ENCODE measurements around the gene GABRP.
"Not testable (repeated sequence)": the region's sequence is repeated elsewhere in the genome, so short reads cannot be mapped to it uniquely, and the experiment has no call there.

GABRP gene

DNA sequence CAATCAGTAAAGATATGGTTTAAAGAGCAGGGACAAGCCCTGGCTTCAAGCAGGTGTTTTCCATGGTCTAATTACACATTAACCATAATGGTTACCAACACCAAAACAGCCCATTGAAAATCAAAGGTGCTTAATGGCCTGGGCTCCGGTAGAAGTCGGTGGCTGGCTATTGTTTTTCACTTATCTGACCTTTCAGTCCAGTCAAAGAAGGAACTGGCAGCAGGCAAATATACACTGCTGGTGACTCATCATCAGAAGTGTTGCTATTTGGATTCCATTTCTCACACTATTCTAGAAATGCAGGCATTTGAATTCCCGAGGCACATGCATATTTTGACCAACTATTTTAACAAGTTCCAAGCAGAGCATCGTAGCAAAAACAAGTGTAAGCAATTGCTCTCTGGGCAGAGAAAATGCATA lies 26.3 kb upstream of the GABRP start:
- TF ChIP-seq, protein P1, sequence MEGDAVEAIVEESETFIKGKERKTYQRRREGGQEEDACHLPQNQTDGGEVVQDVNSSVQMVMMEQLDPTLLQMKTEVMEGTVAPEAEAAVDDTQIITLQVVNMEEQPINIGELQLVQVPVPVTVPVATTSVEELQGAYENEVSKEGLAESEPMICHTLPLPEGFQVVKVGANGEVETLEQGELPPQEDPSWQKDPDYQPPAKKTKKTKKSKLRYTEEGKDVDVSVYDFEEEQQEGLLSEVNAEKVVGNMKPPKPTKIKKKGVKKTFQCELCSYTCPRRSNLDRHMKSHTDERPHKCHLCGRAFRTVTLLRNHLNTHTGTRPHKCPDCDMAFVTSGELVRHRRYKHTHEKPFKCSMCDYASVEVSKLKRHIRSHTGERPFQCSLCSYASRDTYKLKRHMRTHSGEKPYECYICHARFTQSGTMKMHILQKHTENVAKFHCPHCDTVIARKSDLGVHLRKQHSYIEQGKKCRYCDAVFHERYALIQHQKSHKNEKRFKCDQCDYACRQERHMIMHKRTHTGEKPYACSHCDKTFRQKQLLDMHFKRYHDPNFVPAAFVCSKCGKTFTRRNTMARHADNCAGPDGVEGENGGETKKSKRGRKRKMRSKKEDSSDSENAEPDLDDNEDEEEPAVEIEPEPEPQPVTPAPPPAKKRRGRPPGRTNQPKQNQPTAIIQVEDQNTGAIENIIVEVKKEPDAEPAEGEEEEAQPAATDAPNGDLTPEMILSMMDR (IDR thresholded peaks at IDR 0.05; ENCODE audit: insufficient read depth, low read length, poor library complexity, severe bottlenecking), result no peak
- H3K27me3 ChIP-seq (replicated peaks; ENCODE audit: control insufficient read depth, insufficient read depth, low read length), result no peaks in the 10 kb centered on the region; the same call in 1 of the 2 replicates
- no peak overlapping the region for H3K4me3 ChIP-seq (replicated peaks; ENCODE audit: low read depth, low read length)
- no peak for DNase-seq (ENCODE audit: extremely low read depth, insufficient read length)
- H3K36me3 ChIP-seq (ENCODE audit: control insufficient read depth, insufficient read depth, low read length), result no peaks in the 10 kb centered on the region

DNA sequence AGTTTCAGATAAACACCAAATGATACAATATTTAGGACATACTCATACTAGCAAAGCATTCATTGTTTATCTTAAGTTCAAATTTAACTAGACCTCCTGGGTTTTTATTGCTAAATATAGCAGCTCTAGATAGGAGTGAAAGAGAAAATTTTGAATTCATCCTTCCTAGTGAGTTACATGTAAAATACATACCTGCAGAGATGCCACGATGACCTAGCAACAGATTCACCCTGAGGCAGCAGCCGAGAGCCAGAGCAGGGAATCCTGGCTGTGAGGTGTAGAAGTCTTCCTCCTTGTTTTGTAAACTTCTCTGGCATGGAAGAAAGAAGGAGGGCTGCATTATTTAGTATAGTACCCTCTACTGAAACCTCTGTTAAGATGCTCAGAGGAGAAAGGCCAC lies 25.9 kb upstream of the GABRP start:
- no peaks in the 10 kb centered on the region for H3K36me3 ChIP-seq (ENCODE audit: control insufficient read depth, insufficient read depth, low read length)
- TF ChIP-seq, protein P1 (IDR thresholded peaks at IDR 0.05; ENCODE audit: insufficient read depth, low read length, poor library complexity, severe bottlenecking), result no peak
- no peaks in the 10 kb centered on the region; the same call in 1 of the 2 replicates for H3K27me3 ChIP-seq (replicated peaks; ENCODE audit: control insufficient read depth, insufficient read depth, low read length)
- DNase-seq (ENCODE audit: extremely low read depth, insufficient read length), result no peak
- H3K4me3 ChIP-seq (replicated peaks; ENCODE audit: low read depth, low read length), result no peak overlapping the region

DNA sequence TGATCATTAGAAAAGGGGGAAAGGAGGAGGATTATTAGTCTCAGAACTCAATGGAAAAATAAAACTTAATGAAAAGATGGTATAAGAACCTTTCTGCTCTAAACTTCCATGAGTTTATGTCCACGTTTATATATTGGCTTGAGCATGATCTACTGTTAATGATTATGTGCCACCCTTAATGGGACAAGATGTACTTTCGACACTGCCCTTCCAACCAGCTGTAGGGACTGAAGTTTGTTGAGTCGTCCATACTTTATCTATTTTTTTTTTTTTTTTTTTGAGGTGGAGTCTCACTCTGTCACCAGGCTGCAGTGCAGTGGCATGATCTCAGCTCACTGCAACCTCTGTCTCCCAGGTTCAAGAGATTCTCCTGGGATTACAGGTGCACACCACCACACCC lies 25.0 kb upstream of the GABRP start:
- H3K36me3 ChIP-seq (ENCODE audit: control insufficient read depth, insufficient read depth, low read length), result no peaks in the 10 kb centered on the region
- no peak for DNase-seq (ENCODE audit: extremely low read depth, insufficient read length)
- no peaks in the 10 kb centered on the region for H3K27me3 ChIP-seq (replicated peaks; ENCODE audit: control insufficient read depth, insufficient read depth, low read length)
- TF ChIP-seq, protein P1 (IDR thresholded peaks at IDR 0.05; ENCODE audit: insufficient read depth, low read length, poor library complexity, severe bottlenecking), result no peak
- H3K4me3 ChIP-seq (replicated peaks; ENCODE audit: low read depth, low read length), result no peak overlapping the region

DNA sequence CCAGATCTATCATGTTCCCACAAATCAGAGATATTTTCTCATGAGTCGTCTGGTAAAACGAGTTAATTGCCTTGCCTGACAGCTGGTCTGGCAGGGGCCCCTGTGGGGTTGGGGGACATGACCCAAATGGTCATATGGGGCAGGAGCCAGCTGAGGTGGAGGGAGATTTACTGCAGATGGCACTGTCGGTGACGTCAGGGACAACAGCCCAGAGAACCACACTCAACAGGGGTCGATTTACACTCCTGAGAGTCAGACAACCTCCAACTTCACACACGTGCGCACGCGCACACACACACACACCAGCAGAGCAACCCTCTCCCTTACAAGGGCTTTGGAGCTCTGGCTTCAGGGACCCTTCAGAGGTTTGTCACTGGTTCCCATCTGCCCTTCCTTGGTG lies 23.4 kb upstream of the GABRP start:
- Histone ChIP-seq H3K27me3 (replicated peaks; ENCODE audit: control insufficient read depth, insufficient read depth, low read length) (no peaks in the 10 kb centered on the region), H3K36me3 (ENCODE audit: control insufficient read depth, insufficient read depth, low read length) (no peaks in the 10 kb centered on the region), H3K4me3 (replicated peaks; ENCODE audit: low read depth, low read length) (no peak overlapping the region)
- TF ChIP-seq, protein P1 (IDR thresholded peaks at IDR 0.05; ENCODE audit: insufficient read depth, low read length, poor library complexity, severe bottlenecking), result no peak
- no peak for DNase-seq (ENCODE audit: extremely low read depth, insufficient read length)

DNA sequence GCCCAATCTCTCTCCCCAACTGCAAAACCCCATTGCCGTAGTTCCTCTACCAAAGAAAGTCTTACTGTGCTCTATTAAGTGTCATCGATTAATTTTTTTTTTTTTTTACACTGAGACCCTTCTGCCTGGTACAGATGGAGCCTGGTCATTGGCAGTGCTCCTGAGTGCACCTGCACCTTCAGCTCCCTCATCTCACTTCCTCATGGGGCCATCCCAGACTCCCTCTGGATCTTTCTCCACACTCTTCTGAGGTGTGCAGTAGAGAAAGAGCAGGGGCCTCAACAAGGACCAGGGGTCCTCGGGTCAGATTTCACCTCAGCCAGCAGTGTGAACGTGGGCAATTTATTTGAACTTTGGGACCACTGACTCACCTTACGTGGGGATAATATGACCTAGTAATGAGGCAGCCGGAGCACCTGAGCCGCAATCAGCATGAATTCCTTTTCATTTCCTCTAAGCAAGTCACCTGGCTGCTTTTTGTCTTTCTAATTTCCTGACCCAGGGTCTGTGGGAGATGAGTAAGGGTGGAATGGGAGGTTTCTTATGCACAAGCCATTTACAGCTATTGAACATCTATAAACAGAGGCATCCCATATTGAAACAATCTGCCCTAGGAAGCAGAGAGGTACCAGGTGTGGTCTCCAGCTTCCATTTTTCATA lies 22.3 kb upstream of the GABRP start:
- no peaks in the 10 kb centered on the region for H3K27me3 ChIP-seq (replicated peaks; ENCODE audit: control insufficient read depth, insufficient read depth, low read length)
- TF ChIP-seq, protein P1 (IDR thresholded peaks at IDR 0.05; ENCODE audit: insufficient read depth, low read length, poor library complexity, severe bottlenecking), result no peak
- H3K36me3 ChIP-seq (ENCODE audit: control insufficient read depth, insufficient read depth, low read length), result no peaks in the 10 kb centered on the region
- no peak overlapping the region for H3K4me3 ChIP-seq (replicated peaks; ENCODE audit: low read depth, low read length)
- no peak for DNase-seq (ENCODE audit: extremely low read depth, insufficient read length)

DNA sequence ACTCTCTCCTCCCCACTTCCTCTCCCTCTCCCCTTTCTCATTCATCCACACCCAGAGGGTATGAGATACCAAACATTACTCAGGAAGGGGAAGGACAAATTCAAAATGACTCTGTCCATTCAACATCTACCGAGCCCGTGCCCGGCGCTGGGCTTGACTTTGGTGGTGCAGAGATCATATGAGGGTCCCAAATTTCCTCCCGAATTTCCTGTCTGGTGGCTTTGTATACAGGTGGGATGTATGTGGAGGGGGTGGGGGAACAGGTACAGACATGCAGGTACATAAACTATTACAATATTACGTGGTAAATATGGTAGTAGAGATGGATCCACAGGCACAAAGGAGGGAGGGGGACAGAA lies 21.8 kb upstream of the GABRP start:
- DNase-seq (ENCODE audit: extremely low read depth, insufficient read length), result no peak
- H3K4me3 ChIP-seq (replicated peaks; ENCODE audit: low read depth, low read length), result no peak overlapping the region
- H3K36me3 ChIP-seq (ENCODE audit: control insufficient read depth, insufficient read depth, low read length), result no peaks in the 10 kb centered on the region
- TF ChIP-seq, protein P1 (IDR thresholded peaks at IDR 0.05; ENCODE audit: insufficient read depth, low read length, poor library complexity, severe bottlenecking), result no peak
- H3K27me3 ChIP-seq (replicated peaks; ENCODE audit: control insufficient read depth, insufficient read depth, low read length), result no peaks in the 10 kb centered on the region

DNA sequence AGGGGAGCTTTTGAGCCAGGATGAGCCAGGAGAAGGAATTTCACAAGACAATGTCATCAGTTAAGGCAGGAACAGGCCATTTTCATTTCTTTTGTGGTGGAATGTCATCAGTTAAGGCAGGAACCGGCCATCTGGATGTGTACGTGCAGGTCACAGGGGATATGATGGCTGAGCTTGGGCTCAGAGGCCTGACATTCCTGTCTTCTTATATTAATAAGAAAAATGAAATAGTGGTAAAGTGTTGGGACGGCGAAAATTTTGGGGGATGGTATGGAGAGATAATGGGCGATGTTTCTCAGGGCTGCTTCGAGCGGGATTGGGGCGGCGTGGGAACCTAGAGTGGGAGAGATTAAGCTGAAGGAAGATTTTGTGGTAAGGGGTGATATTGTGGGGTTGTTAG lies 21.2 kb upstream of the GABRP start:
- not testable (repeated sequence) for H3K4me3 ChIP-seq (replicated peaks; ENCODE audit: low read depth, low read length); H3K27me3 ChIP-seq (replicated peaks; ENCODE audit: control insufficient read depth, insufficient read depth, low read length); DNase-seq (ENCODE audit: extremely low read depth, insufficient read length); H3K36me3 ChIP-seq (ENCODE audit: control insufficient read depth, insufficient read depth, low read length)

DNA sequence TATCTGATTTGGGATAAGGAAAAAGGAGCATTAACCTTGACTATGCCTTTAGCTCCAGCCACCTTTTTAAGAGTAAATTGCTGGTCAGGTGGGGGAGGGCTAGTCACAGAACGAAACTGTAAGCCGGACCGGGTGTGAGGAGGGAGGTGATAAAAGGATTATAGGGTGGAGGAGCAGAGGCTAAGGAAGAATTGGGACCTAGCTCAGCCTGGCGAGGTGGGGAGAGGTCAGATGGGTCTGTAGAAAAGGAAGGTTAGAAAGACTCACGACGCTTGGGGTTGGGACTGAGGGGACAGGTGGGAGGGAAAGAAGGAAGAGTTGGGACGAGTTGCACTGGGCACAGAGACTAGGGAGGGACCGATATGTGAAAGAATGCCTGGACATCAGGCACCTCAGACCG lies 17.7 kb upstream of the GABRP start:
- not testable (repeated sequence) for DNase-seq (ENCODE audit: extremely low read depth, insufficient read length); H3K27me3 ChIP-seq (replicated peaks; ENCODE audit: control insufficient read depth, insufficient read depth, low read length); H3K4me3 ChIP-seq (replicated peaks; ENCODE audit: low read depth, low read length); H3K36me3 ChIP-seq (ENCODE audit: control insufficient read depth, insufficient read depth, low read length)
